ENCODE data around the gene BLM.

BLM gene

GRCh38 chr15:90691982-90692773 lies 25.0 kb upstream of the BLM start:
- Histone ChIP-seq H3K4me3 (ENCODE audit: low read depth, low read length) (no peak overlapping the region), H2AFZ (no peak overlapping the region), H3K4me2 (ENCODE audit: low read length) (no peak overlapping the region), H3K79me2 (no peaks in the 10 kb centered on the region), H3K9ac (no peak overlapping the region), H3K9me3 (ENCODE audit: control insufficient read depth, low read length) (no peaks in the 10 kb centered on the region), H3K4me1 (no peaks in the 10 kb centered on the region), H3K27ac (no peak overlapping the region), H3K36me3 (ENCODE audit: control insufficient read depth, insufficient read depth, low read length) (no peaks in the 10 kb centered on the region), H3K27me3 (ENCODE audit: control insufficient read depth, insufficient read depth, low read length) (no peaks in the 10 kb centered on the region)
- no peak for TF ChIP-seq CTCF (IDR thresholded peaks at IDR 0.05)

- TF ChIP-seq CTCF (IDR thresholded peaks at IDR 0.05) = no peak
- H3K4me1 ChIP-seq = no peaks in the 10 kb centered on the region
- no peaks in the 10 kb centered on the region for H3K27me3 ChIP-seq (ENCODE audit: control insufficient read depth, insufficient read depth, low read length)
- H3K36me3 ChIP-seq (ENCODE audit: control insufficient read depth, insufficient read depth, low read length) = no peaks in the 10 kb centered on the region
- H3K4me2 ChIP-seq (ENCODE audit: low read length) = no peak overlapping the region
- H3K27ac ChIP-seq = no peak overlapping the region
- H3K9ac ChIP-seq = no peak overlapping the region
- H3K9me3 ChIP-seq (ENCODE audit: control insufficient read depth, low read length) = no peaks in the 10 kb centered on the region
- H3K4me3 ChIP-seq (ENCODE audit: low read depth, low read length) = no peak overlapping the region
- H2AFZ ChIP-seq = no peak overlapping the region
- no peaks in the 10 kb centered on the region for H3K79me2 ChIP-seq
These were observed 22.2 kb upstream of the BLM start for GRCh38 chr15:90694987-90695386.

- no peak for TF ChIP-seq CTCF (IDR thresholded peaks at IDR 0.05)
- Histone ChIP-seq H3K79me2 (no peaks in the 10 kb centered on the region), H3K9me3 (ENCODE audit: control insufficient read depth, low read length) (no peaks in the 10 kb centered on the region), H3K4me2 (ENCODE audit: low read length) (no peak overlapping the region), H3K4me3 (ENCODE audit: low read depth, low read length) (no peak overlapping the region), H2AFZ (no peak overlapping the region), H3K4me1 (no peaks in the 10 kb centered on the region), H3K36me3 (ENCODE audit: control insufficient read depth, insufficient read depth, low read length) (no peaks in the 10 kb centered on the region), H3K27me3 (ENCODE audit: control insufficient read depth, insufficient read depth, low read length) (no peaks in the 10 kb centered on the region), H3K9ac (no peak overlapping the region), H3K27ac (no peak overlapping the region)
These were observed 20.0 kb upstream of the BLM start for GRCh38 chr15:90697175-90697574.

- no peak for TF ChIP-seq CTCF (IDR thresholded peaks at IDR 0.05)
- Histone ChIP-seq H3K9me3 (ENCODE audit: control insufficient read depth, low read length) (no peaks in the 10 kb centered on the region), H3K27me3 (ENCODE audit: control insufficient read depth, insufficient read depth, low read length) (no peaks in the 10 kb centered on the region)
These were observed 18.5 kb upstream of the BLM start for GRCh38 chr15:90698629-90699028.

GRCh38 chr15:90701048-90701447 lies 16.1 kb upstream of the BLM start:
- no peak overlapping the region for H3K4me2 ChIP-seq (ENCODE audit: low read length)
- H3K36me3 ChIP-seq (ENCODE audit: control insufficient read depth, insufficient read depth, low read length) = no peaks in the 10 kb centered on the region
- no peaks in the 10 kb centered on the region for H3K4me1 ChIP-seq
- H3K27me3 ChIP-seq (ENCODE audit: control insufficient read depth, insufficient read depth, low read length) = no peaks in the 10 kb centered on the region
- H3K79me2 ChIP-seq = no peaks in the 10 kb centered on the region
- H3K9me3 ChIP-seq (ENCODE audit: control insufficient read depth, low read length) = no peaks in the 10 kb centered on the region
- H3K4me3 ChIP-seq (ENCODE audit: low read depth, low read length) = no peak overlapping the region
- H3K27ac ChIP-seq = no peak overlapping the region
- no peak overlapping the region for H2AFZ ChIP-seq
- no peak overlapping the region for H3K9ac ChIP-seq
- TF ChIP-seq CTCF (IDR thresholded peaks at IDR 0.05) = no peak

More at GRCh38 chr15:90698629-90699028, 18.5 kb upstream of the BLM start:
- no peak overlapping the region for H3K27ac ChIP-seq
- H3K4me2 ChIP-seq (ENCODE audit: low read length) = no peak overlapping the region
- H3K4me1 ChIP-seq = no peaks in the 10 kb centered on the region
- no peak overlapping the region for H2AFZ ChIP-seq
- H3K4me3 ChIP-seq (ENCODE audit: low read depth, low read length) = no peak overlapping the region
- H3K9ac ChIP-seq = no peak overlapping the region
- no peaks in the 10 kb centered on the region for H3K36me3 ChIP-seq (ENCODE audit: control insufficient read depth, insufficient read depth, low read length)
- no peaks in the 10 kb centered on the region for H3K79me2 ChIP-seq
